GM18907 (cell line): Measurements from ENCODE around the gene USP24.

Experiments used
- ATAC-seq: cut with Tn5 transposase; IDR thresholded peaks from one replicate; pipeline ENCODE4 v1.9.1; 2021; ENCODE audit warnings: mild to moderate bottlenecking, moderate library complexity; ENCODE audit not compliant: unreplicated experiment

USP24 gene, protein sequence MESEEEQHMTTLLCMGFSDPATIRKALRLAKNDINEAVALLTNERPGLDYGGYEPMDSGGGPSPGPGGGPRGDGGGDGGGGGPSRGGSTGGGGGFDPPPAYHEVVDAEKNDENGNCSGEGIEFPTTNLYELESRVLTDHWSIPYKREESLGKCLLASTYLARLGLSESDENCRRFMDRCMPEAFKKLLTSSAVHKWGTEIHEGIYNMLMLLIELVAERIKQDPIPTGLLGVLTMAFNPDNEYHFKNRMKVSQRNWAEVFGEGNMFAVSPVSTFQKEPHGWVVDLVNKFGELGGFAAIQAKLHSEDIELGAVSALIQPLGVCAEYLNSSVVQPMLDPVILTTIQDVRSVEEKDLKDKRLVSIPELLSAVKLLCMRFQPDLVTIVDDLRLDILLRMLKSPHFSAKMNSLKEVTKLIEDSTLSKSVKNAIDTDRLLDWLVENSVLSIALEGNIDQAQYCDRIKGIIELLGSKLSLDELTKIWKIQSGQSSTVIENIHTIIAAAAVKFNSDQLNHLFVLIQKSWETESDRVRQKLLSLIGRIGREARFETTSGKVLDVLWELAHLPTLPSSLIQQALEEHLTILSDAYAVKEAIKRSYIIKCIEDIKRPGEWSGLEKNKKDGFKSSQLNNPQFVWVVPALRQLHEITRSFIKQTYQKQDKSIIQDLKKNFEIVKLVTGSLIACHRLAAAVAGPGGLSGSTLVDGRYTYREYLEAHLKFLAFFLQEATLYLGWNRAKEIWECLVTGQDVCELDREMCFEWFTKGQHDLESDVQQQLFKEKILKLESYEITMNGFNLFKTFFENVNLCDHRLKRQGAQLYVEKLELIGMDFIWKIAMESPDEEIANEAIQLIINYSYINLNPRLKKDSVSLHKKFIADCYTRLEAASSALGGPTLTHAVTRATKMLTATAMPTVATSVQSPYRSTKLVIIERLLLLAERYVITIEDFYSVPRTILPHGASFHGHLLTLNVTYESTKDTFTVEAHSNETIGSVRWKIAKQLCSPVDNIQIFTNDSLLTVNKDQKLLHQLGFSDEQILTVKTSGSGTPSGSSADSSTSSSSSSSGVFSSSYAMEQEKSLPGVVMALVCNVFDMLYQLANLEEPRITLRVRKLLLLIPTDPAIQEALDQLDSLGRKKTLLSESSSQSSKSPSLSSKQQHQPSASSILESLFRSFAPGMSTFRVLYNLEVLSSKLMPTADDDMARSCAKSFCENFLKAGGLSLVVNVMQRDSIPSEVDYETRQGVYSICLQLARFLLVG (N-terminal part only)

DNA sequence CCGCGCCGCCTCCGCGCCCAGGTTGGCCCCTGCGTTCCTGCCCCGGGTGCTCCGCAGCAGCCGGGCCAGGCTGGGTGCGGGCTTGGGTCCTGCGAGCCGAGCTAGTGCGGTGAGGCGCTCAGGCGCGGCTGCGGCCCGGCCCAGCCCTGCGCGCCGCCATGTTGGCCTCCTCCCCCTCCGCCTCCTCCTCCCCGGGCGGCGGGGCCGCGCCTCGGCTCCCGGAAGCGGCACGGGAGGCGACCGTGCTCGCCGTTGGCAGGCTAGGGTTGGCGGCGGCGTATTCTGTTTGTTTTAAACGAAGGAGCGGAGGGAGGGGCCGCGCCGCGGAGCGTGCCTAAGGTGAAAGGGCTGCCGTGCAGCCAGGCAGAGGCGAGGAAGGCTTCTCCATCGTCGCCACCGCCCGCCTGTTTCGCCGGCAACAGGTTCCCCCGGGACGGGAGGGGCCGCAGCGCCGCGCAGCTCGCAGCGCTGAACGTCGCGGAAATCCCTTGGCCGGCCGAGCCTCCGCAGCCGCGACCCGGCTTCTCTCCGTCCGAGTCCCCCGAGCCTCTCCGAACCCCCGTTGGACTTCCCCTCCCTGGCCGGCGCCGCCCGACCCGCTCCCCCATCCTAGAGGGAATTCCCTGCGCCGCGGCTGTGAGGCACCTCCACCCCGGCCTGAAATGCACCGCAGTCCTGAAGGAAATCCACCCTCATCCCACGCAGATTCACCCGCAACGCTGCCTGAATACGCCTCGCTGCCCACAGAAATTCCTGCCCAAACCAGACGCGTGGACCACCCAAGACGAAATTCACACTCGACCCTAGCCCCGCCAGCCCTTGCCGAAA lies at the start of gene USP24:
USP24 (minus strand) TSS at position 171 of the 828 bp plus-strand sequence. CDS start 251 bp downstream, outside the sequence.
- peak; percentile 77 for ATAC-seq

DNA sequence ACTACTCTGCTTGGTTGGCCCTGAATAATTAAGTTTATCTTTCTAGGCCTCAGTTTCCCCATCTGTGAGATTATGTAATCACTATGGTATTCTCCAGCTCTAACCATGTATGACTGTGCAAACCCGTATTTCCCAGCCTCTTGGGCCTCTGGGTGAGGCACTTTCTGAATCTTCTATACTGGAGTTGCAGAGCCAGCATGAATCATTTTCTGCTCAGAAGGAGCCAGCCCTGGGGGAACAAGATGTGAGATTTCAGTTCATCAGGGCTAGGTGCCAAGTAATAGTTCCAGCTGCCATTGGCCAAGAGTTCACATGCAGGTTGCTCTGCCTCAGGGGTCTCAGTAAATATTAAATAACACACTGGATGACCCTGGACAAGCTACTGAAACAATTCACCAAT lies 47.7 kb upstream of the USP24 start:
- ATAC-seq = no peak

DNA sequence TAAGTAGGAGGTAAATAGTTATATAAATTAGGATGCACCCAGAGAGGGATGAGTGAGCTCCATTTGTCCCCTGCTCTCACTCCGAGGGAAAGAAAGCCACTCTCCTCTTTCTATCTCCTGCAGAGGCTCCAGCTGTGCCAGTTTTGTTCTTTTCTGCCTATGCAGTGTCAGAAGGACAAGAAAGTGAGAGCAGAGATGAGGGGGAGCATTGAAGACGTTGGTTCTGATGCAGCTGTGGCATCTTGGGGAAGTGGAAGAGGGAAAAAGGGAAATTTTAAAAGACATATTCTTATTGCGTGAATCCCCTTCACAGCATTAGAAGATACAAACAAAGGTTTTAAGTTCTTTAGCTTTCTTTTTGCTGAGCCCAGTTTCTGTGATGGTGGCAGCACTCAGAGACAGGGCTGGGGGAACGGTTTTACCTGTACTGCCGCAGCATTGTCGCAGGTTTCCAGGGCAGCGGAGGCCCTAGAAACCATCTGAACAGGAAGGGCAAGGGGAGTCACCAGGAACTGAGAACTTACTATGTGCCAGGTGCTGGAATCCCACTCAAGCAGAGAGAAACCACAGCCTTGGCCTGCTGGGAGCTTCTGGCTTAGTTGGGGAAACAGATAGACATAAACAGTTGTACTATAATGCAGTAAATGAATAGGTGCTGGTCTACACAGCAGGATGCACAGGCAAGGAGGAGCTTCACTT lies 44.9 kb upstream of the USP24 start:
- ATAC-seq = peak; percentile 50

DNA sequence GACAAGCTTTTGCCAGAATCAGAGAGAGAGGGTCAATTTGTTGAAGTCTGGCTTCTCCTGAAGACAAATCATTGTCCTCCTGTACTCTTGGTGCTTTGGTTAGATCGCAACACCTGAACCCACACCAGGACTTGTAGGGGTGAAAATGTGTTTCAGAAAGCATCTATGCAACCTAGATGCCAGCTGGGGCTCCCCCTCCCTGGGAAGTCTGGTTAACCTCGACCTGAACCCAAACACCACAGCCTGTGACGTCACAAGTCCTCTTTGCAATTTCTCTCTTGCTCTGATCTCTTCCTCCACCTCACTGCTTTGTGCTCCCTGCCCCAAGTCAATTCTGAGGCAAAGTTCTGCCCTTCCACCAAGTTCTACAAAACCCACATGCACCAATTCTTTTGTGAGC lies 42.8 kb upstream of the USP24 start:
- peak; percentile 80 for ATAC-seq

DNA sequence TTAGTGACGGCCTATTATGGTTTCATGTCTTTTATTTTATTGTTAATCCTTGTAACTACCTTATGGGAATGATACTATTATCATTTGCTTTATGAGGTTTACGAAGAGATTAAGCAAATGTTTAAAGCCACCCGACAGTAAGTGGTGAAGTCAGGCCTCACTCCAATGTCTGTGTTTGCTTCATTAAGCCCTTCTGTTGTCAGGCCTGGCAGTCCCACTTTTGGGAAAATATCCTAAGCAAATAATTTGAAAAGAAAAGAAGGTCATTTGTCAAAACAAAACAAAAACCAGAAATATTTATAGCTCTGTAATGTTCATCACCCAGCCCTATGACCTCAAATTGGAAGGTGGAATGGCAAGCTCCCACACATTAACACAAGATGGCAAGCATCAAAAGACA lies 40.7 kb upstream of the USP24 start:
- ATAC-seq = no peak

DNA sequence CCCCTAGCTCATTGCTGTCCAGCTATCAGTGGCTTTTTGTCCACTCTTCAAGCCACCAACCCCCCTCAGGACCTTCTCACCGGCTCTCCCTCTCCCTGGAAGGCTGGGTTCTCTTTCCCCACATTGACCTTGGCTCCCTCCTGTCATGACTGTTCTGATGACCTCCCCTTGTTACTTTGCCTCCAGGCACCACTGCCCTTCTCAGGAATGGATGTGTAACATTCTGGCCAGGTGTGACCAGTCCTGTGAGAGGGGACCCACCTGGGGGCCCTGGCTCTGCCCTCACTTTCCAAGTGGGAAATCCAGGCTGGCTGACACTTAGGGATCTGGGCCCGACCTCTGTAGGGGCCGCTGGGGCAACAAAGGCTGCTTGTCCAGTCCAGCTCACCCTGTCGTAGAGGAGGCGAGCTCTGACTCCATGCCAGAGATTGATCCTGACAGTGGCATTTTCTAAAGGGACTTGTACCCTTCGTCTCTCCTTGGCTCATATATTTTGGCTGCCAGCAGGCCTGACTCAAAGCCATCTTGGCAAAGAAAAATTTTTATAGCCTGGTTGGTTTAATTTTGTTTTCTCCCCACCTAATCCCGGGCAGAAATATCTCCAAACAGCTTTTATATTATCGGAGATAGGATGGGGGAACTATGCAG lies 37.9 kb upstream of the USP24 start:
- ATAC-seq = no peak

DNA sequence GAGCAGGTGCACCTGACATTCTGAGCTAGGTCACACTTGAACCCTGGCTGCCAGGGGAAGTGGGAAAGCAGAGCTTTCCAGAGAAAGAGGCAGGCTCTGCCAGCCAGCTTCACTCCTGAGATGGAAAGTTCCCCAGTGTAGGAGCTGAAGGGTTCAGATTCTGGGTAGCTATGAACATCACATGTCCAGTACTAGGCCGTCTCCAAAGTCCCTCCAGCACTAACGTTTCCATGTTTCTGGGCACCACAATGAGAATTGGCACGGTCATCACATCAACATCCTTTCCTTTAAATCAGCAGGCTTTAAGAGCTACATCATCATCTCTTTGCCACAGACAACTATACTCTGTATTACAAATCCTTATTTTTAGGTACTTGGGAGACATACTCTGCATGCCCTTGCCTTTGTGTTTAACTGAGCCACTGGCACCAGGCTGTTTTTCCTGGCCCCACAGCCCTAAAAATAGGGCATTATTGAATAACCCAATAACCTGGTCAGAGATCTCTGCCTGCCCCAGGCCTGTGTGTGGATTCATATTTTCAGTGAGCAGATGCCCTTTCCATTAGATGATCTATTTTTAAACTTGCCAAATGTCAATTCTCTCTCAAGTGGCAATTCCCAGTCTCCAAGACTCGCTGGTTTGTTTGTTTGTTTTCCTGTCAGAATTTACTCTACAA lies 35.4 kb upstream of the USP24 start:
- ATAC-seq = no peak

DNA sequence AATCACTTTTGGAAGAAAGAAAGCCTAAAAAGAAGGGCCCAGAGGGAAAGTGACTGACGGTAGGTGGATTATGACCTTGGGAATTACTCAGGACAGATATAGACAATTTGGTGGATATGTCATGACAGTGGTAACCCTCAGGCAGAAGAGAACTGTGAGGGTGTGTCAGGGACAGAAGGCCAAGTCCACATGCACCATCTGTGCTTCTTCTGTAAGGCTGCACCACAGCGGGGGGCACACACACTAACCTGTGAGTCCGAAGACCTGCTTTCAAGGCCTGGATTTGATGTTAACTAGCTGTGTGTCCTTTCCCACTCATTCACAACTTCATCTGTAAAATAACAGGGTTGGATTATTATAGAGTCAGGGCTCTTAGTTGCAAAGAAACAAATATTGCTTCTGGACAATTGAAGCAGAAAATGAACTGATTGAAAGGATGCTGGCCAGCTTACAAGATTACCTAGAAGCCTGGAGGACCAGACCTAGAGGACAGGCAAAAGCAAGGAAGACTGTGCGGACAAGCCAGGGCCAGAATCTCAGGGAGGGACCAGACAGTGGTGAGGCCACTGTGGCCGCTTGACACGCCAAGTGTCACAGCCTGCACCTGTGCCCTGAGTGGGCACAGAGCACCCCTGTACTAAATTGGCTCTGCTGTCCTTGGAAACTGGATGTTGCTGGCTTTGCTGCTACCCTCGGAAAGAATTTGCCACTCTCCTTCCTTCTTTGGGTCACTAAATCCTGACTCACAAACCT lies 34.7 kb upstream of the USP24 start:
- no peak for ATAC-seq

DNA sequence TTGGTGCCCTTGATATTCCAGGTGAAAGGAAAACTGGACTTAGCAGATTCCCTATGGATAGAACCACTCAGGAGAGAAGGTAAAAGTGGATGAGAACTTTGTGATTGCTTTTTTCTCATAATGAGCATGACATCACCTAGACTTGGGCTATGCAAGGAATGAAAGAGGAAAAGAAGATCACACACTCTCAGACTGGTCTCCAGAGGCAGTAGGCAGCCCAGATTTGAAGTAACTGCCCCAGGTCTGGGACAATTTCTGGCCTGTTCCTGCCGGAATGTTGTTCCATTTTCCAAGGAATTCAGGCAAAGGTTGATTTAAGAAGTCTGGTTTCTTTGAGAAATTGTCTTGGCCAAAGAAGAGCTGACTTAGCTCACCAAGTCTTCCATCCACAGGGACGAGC lies 31.7 kb upstream of the USP24 start:
- ATAC-seq = no peak

DNA sequence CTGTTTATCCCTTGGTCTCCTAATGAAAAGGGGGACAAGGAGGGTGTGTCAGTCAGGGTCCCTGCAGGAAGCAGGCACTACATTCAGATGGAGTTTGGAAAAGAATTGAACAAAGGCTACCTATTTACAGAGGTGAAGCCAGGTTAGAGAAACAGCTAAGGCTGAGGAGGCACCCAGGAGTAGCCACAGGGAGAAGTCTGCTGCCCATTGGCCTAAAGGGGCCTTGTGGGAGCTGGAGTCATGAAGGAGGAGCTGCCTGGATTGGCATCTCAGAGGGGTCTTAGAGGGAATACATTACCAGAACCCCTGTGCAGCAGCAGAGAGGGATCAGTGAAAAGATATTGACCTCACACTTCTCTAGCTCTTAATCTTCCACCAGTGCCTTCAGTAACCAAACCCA lies 31.2 kb upstream of the USP24 start:
- ATAC-seq = no peak

DNA sequence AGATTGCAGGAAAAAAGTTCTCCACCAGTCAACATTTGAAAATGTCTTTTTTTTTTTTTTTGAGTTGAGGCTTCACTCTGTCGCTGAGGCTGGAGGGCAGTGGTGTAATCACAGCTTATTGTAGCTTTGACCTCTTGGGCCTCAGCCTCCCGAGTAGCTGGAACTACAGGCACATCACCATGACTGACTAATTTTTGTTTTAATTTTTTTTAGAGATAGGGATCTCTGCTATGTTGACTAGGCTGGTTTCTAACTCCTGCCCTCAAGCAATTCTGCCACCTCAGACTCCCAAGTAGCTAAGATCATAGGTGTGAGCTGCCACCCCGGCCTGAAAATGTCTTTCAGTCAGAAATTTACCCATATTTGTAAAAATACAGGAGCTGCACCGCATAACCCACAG lies 30.6 kb upstream of the USP24 start:
- ATAC-seq = no peak

DNA sequence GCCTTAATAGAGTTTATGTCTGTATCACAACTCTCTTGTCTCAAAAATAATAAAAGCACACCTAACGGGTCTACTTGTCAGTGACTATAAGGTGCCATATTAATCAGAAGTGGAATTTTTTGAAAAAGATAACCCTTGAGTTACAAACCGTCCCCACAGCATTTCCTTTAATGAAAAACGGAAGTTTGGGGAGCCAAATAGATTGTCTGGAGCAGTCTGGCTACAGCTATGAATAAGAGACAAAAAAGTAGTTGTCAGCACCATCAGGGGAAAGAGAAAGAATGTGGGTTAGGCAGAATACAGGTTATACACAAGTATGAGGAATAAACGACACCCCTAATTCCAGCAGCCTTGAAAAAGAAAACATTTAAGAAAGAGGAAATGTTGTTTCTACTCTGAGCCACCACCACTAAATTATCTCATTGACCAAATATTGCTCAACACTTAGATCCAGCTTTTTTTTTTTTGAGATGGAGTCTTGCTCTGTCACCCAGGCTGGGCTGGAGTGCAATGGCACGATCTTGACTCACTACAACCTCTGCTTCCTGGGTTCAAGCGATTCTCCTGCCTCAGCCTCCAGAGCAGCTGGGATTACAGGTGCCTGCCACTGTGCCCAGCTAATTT lies 29.4 kb upstream of the USP24 start:
- no peak for ATAC-seq

DNA sequence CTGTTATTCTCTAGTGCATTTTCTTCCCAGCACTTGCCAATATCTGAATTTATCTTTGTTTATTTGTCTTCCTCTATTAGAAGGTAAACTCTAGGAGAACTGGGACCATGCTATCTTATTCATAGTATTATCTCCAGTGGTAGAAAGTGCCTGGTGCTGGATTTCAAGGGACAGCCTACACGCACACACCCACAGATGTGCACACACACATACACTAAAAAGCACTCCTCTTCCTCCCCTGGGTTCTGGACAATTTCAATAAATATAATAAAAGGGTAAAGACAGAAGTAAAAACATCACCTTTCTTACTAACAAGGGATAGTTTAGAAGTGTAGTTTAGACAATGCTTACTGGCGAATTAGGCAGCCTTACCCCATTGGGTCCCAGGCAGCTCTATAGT lies 28.5 kb upstream of the USP24 start:
- ATAC-seq = no peak

DNA sequence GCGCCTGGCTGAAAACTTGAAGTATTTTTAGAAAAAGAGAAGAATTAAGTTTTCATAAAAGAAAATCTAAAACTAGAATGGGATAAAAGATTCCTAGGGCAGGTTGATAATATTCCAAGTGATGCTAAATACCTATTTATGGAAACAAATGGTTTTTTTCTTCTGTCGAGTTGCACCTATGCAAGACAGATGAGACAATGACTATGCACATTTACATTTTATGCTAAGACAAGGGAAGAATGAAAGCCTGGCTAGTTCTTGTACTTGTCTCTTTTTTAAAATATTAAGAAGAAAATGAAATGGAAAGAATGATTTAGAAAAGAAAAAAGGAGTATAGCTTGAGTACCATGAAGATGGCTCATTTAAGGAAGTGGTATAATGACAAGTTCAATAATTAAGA lies 24.4 kb upstream of the USP24 start:
- no peak for ATAC-seq

DNA sequence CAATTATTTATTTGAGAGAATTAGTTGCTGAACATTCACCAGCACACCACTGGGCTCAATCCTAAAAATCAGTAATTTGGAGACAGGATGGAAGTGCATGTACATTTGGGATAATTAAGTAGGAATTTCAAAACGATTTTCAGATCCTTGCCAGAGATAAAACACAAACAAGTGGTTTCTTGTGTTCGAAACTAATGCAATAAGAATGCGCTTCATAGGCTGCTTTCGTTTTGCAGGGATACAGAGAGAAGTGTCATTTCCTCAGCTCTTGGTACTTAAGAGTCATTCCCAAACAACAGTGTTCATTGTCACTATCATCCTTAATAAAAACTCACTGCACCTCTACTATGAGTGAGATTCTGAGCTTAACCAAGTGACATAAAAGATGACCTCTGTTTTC lies 20.6 kb upstream of the USP24 start:
- ATAC-seq = no peak

DNA sequence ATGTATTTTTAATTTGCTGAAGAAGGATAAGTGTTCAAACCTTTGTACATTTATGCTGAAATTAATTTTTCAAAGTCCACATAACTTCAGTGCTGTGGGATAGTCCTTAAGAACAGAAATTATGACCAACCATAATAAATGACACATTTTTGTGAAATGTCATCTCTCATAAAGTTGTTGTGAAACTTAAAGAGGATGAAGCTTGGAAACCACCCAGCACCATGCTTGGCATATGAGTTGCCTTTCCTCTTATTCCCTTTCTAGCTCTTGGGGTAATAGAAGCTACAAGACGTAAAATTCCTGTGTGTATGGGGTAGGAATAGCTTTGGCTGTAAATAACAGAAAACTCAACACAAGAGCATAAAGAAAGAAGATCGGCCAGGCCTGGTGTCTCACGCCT lies 18.9 kb upstream of the USP24 start:
- ATAC-seq = no peak

DNA sequence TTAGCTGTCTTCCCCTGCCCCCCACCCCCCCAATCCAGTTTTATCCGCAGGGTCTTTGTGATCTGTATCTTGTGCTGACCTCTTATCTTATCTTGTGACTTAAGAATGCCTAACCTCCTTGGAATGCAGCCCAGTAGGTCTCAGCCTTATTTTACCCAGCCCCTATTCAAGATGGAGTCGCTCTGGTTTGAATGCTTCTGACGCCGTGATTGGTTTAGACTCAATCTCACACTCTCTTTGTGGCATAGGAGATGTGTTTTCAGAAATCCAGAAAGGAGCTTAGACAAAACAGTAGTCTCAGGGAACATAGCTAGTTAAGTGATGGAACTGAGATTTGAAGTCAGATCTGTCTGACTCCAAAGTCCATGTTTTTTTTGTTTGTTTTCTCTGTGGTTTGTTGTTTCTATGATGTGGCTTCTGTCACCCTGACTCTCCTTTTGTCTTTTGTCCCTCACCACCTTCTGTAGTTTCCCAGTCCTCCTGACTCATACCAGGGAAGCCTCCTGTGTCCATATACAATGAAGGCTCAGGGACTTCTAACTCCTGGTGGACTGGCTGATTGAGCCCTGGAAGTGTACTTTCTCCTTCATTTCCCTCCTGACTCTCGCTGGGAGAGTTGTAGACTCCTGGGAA lies 18.1 kb upstream of the USP24 start:
- no peak for ATAC-seq
